ENCODE results near the gene SRP19.
"Not testable (repeated sequence)": the region's sequence is repeated elsewhere in the genome, so short reads cannot be mapped to it uniquely, and the experiment has no call there.

The SRP19 gene

DNA sequence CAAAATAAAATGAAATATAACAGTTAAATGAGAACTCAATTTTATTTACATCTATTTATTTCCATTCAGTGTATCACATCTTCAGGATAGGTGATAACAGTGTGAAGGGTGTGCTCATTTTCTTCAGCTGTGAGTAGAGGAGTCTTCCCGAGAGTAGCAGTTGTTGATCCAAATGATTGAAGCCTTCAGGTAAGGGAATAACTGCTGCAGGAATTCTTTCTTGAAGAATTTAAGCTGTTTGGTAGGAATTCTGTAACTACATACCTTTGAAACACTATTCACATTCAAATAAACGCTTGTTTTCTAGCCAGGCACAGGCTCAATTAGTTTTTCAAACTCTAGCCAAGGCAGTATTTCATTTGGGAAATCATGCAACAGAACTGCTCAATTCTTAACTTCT, 15.3 kb downstream of the SRP19 start:
- DNase-seq = no peak

GRCh38 chr5:112878101-112878500, 17.0 kb downstream of the SRP19 start:
- DNase-seq = no peak

GRCh38 chr5:112878760-112879159, 17.7 kb downstream of the SRP19 start:
- DNase-seq = no peak

- DNase-seq = no peak
These were observed 19.3 kb downstream of the SRP19 start for GRCh38 chr5:112880219-112880964.

- DNase-seq = no peak
These were observed 22.1 kb downstream of the SRP19 start for GRCh38 chr5:112883192-112883591.

DNA sequence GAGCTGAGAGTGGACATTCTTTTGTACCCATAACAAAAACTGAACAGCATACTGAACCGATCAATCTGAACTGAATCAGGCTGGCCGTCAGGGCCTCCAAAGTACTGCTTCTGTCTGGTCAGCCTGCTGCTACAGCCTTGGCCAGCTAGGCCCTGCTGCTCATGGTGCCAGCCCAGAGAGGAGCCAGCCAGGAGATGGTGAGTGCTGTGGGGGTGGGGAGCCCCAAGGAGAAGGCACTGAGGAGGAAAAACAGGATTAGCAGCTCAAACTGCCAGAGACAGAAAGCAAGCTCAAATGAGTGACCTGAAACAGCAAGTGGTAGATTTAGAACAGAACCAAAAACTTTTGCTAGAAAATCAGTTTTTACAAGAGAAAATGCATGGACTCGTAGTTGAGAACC, 23.9 kb downstream of the SRP19 start:
- no peak for DNase-seq

DNA sequence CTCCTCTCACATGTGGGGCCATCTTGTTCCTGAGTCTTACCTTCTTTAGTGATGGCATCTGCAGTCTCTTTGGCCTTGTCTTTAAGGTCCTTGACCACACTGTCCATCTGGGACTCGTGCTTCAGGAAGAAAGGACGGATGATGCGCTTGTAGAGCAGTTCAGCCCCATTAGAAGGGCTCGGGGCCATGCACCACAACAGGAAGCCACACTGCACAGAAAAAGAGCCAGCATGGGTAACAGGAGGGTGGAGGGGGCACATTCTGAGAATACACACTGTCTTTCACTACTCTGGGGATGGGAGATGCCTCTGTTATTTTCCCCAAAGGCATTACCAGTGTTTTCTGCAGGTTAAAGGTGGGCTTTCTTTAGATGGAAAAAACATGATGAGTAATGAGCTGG, 25.9 kb downstream of the SRP19 start:
- no peak for DNase-seq

- DNase-seq = not testable (repeated sequence)
These were observed 31.0 kb downstream of the SRP19 start for GRCh38 chr5:112892066-112892465.

DNA sequence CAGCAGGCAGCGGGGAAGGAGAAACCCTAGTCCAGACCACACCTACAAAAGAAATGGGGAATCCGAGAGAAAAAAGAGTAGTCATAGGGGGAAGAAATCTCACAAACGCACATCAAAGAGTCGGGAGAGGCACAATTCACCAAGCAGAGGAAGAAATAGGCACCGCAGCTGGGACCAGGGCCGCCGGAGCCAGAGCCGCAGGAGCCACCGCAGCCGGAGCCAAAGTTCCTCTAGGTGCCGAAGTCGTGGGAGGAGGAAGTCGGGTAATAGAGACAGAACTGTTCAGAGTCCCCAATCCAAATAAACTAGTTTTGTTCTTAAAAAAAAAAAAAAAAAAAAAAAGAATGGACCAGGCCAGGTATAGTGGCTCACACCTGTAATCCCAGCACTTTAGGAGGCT, 31.7 kb downstream of the SRP19 start:
- DNase-seq = no peak

GRCh38 chr5:112895682-112896081, 34.6 kb downstream of the SRP19 start:
- DNase-seq = no peak

GRCh38 chr5:112902561-112902960, 41.5 kb downstream of the SRP19 start:
- DNase-seq = no peak

DNA sequence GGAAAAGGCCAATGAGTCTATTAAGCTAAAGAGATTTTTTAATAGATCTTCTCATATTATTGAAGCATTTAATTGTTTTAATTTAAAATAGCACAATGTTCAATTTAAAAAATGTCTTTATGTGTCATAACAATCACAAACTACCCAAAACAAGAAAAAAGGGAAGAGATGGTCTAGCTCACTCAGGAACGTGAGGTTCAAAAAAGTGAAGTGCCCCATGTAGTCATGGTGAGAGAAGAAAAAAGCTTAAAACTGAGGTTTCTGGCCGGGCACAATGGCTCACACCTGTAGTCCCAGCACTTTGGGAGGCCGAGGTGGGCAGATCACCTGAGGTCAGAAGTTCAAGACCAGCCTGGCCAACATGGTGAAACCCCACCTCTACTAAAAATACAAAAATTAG, 43.9 kb downstream of the SRP19 start:
- not testable (repeated sequence) for DNase-seq

- DNase-seq = no peak
These were observed 45.5 kb downstream of the SRP19 start for GRCh38 chr5:112906637-112907036.

GRCh38 chr5:112907166-112907631, 46.1 kb downstream of the SRP19 start:
- no peak for DNase-seq

- no peak for DNase-seq
These were observed 47.8 kb downstream of the SRP19 start for GRCh38 chr5:112908854-112909253.

DNA sequence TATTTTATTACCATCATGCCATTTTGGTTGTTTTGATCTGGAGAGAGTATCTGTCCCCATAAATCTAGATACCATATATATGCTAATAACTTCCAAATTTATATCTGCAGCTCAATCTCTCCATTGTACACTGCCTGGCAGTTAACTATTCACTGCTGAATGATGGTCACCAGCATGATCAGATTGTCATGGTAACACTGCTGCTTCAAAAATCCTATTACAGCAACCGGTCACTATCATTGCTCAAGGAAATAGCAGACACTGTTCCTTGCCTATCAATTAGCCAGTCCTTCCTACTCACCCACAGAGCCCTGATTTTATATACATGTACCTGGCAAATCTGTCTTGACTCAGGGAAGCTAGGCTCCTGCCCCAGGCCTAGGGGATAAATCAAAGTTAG, 49.4 kb downstream of the SRP19 start:
- no peak for DNase-seq

- DNase-seq = no peak
These were observed 53.5 kb downstream of the SRP19 start for GRCh38 chr5:112914584-112914983.

GRCh38 chr5:112915831-112916230, 54.7 kb downstream of the SRP19 start:
- no peak for DNase-seq

DNA sequence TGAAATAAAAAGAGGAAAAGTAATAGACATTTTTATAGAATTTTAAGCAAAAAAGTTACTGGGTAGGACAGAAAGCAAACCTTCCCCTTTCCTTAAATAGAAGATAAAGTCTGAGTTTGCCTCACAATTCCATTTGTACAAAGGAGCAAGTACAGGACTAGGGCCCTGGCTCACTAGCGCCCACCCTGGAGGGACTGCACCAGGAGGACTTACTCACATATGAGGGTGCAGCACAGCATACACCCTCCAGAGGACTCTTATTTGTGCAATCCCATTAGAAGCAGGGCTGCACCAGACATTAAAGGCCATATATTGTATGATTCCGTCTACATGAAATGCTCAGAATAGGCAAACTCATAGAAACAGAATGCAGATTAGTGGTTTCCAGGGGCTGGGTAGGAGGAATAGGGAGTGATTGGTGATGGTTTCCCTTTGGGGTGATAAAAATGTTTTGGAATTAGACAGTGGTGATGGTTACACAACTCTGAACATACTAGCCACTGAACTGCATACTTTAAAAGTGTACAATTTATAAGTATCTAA, 56.4 kb downstream of the SRP19 start:
- DNase-seq = no peak

- peak; percentile 16 for DNase-seq
These were observed 57.0 kb downstream of the SRP19 start for GRCh38 chr5:112918136-112918535.

DNA sequence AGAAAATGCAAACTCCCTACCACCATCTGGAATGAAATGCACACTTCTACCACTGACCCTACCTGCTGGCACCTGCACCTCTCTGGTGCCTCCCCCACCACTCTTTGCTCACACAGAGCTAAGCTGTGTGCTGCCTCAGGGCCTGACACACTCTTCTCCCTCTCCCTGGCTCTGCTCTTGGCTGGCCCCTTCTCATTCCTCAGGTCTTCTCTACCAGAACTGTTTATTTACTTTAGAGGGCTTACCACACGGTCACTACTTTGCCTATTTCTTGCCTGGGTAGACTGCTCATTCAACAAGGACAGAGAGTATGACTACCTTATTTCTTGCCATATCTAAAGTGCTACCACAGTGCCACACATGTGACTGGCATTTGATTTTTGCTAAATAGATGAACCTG, 57.6 kb downstream of the SRP19 start:
- no peak for DNase-seq
